Mononuclear cell (primary cell): ENCODE results near the gene WDR54. TPM values are rescaled to one million over a fixed set of nuclear protein-coding genes. Genes with fewer than 3 reads are reported as not detected.

Experiments used
- H3K27me3 ChIP-seq: 2 replicates; pipeline ENCODE4 v1.6.0; 2011; ENCODE audit warnings: low read length, control low read depth; ENCODE audit not compliant: insufficient read depth
- H3K4me1 ChIP-seq: 2 replicates; pipeline ENCODE4 v1.5.1; 2011; ENCODE audit warnings: mild to moderate bottlenecking, low read length, control low read depth; ENCODE audit not compliant: insufficient read depth
- H3K4me3 ChIP-seq: 2 replicates; pipeline ENCODE4 v1.5.1; 2011; ENCODE audit warnings: mild to moderate bottlenecking, low read length, moderate library complexity
- H3K9me3 ChIP-seq: 2 replicates; pipeline ENCODE4 v1.5.1; 2011; ENCODE audit warnings: low read depth, mild to moderate bottlenecking, control low read depth, low read length
- total RNA-seq: library from RNA; depleted of rRNA; stranded (reverse); fragments of >200 nt; gene quantifications from one replicate; pipeline ENCODE4 v1.2.3, GENCODE V29; 2012

WDR54 gene, protein sequence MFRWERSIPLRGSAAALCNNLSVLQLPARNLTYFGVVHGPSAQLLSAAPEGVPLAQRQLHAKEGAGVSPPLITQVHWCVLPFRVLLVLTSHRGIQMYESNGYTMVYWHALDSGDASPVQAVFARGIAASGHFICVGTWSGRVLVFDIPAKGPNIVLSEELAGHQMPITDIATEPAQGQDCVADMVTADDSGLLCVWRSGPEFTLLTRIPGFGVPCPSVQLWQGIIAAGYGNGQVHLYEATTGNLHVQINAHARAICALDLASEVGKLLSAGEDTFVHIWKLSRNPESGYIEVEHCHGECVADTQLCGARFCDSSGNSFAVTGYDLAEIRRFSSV
- total RNA-seq: 9.3 TPM

DNA sequence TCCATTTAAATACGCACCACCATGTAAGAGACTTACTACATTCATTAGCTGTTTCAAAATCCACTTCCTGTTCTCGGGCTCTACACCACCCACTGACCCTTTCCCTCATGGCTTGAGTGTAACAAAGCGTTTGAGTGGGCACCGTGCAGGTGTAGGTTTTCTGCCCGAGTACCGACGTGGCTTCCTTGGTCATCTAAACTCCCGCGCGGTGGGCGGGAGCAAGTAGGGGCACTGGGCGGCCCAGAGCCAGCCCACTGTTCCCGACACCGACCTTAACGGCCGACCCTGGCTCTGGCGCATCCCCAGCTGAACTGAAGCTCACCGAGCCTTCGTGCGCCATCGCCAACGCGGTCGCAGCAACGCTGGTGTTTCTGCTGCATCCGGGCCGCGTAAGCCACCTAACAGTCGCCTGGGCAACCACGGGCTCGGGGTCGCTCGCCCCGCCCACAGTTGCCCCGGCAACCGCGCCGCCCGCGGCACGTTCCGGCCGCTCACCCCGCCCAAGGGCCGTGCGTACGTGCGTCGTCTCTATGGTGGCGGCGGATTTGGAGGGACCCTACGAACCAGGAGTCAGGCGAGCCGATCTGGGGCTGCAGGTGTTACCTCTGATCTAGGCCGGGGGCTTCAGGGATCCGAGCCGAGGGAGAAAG is at the start of gene WDR54, which contains the start of gene C2orf81:
TSS of gene WDR54 (plus strand) at position 510 of the 650 bp plus-strand sequence. CDS start 424 bp downstream, outside the sequence.
TSS of gene C2orf81 (minus strand) at position 399 of the 650 bp plus-strand sequence. CDS start at position 340, 59 bp downstream.
- H3K9me3 ChIP-seq: no peaks in the 10 kb centered on the region
- no peaks in the 10 kb centered on the region for H3K27me3 ChIP-seq
- peak within 1 kb of the TSS; percentile 77 for H3K4me3 ChIP-seq

DNA sequence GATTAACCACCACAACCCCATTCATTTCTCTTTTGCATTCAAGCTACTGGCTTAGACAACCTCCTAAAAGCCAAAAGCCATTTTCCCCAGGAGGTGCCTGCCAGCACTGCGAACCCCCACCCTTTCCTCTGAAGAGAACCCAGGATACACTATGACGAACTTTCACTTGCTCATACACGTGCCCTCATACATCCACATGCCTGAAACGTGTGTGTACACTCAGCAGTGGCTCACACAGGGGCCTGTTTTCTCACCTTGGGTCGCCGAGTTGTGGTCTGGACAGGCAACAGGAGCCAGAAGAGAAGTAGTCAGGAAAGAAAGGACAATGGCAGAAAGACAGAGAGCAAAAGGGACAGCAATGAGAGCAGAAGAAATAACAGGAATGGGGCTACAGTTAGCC is 48.9 kb upstream of the WDR54 start:
- Histone ChIP-seq H3K27me3 (no peaks in the 10 kb centered on the region), H3K4me1 (no peaks in the 10 kb centered on the region), H3K9me3 (no peaks in the 10 kb centered on the region), H3K4me3 (no peak overlapping the region)

More for the DNA sequence above, at the start of gene WDR54, which contains the start of gene C2orf81:
- H3K4me1 ChIP-seq: peaks cover 28% of the 10 kb centered on the region

DNA sequence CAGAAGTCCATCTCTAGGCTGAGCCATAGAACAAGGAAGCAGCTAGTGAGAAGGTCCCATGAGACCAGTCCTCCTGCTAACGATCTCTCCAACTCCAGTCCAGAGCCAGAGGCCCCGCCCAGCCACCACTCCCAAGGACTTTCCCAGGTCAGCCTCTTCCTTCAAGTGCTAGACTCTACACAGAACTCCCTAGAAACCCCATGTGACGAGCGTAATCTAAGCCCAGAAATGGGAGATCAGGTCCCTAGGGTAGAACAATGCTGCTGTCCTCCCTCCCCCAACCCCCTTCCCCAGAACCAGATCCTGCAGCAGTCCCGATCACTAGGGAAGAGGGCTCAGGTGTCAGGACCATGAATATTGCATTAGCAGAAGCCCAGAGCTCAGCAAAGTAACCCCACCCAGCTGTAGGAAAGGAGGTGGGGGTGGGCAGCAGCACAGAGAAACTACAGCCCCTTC is 48.3 kb upstream of the WDR54 start:
- Histone ChIP-seq H3K4me3 (no peak overlapping the region), H3K9me3 (no peaks in the 10 kb centered on the region), H3K27me3 (no peaks in the 10 kb centered on the region), H3K4me1 (no peaks in the 10 kb centered on the region)

DNA sequence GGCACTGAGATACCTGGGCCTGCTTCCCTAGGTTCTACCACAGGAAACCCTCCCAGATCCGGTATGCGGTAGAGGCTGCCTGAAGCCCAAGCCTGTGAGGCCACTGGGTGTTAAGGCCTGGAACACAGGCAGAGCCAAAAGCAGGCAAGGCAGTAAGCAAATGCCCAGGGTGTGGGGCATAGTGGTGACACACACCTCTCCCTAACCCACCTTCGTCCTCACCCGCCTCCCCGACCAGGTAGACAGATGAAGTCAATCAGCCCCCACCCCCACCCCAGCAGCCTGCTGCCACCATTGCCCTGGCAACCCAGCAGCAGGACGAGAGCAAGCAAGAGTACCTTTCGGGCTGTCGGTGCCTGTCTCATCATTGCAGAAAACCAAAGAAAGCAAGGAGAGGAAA is 47.5 kb upstream of the WDR54 start:
- Histone ChIP-seq H3K4me3 (no peak overlapping the region), H3K9me3 (no peaks in the 10 kb centered on the region), H3K4me1 (no peaks in the 10 kb centered on the region), H3K27me3 (no peaks in the 10 kb centered on the region)

DNA sequence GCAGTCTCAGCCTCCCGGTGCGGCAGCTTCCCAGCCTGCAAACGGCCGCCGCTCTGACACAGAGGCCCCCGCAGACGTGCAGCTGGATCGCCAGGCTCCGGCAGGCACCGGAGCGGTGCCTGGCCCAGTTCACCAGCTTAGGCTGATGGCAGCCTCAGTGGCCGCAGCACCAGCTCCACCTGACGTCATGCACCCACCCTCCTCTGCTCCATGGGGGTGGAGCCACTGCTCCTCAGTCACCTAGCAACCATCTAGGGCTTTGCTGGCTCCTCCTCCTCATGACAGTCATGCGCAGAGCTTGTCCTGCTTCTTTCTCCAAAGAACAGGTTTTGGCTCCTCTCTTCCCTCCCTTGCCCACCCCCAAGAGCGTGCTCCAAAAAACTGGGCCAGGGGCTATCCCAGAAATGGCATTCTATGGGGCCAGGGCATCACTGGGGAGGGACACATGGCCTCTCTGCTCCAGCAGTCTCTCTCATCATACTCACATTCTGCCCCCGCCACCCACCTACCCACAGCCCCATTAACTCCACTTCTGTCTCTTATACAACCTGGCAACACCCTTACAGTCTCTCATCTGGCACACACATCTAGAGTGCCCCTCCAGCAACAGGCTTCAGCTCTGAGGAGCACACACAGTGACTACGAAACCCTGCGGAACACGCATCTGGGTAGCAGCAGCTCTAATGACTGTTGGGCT is 46.9 kb upstream of the WDR54 start:
- H3K27me3 ChIP-seq: no peaks in the 10 kb centered on the region

DNA sequence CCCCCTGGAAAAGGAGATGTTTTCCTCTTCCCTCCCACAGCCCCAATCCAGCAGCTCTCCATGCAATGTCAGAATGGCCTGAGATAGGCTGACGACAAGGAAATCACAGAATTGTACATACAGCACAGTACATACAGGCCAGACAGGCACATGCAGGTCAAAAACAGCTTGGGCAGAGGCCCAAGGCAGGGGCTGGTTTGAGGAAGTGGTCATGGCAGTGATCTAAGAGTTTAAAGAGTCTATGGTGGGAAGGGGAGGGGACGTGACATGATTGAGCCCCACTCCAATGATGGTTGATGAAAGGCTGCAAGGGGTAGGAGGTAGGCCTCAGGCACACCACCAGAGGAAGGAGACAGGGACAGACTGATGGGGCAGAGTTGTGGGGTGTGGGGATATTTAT is 45.7 kb upstream of the WDR54 start:
- no peaks in the 10 kb centered on the region for H3K27me3 ChIP-seq
- no peak overlapping the region for H3K4me3 ChIP-seq
- H3K4me1 ChIP-seq: peaks cover 15% of the 10 kb centered on the region
- H3K9me3 ChIP-seq: no peaks in the 10 kb centered on the region

More for the DNA sequence above, 46.9 kb upstream of the WDR54 start:
- Histone ChIP-seq H3K4me1 (peaks cover 3% of the 10 kb centered on the region), H3K9me3 (no peaks in the 10 kb centered on the region), H3K4me3 (no peak overlapping the region)

DNA sequence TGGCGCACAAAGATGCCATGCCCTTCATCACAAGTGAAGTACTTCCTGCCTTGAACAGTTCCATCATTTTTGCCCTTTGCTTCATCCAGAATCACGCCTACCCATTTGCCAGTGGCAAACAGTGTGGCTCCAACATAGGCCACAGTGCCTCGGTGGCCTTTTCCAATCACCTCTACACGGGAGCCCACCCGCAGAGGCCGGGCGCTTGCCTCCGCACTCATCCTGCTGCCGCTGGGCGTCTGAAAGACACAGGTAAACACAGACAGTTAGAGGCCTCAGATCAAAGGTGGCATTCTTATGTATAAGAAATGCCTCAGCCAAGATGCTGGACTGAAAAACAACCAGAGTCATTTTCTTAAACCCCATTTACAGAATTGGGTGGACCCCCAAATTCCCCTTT is 43.5 kb upstream of the WDR54 start:
- Histone ChIP-seq H3K27me3 (no peaks in the 10 kb centered on the region), H3K4me3 (no peak overlapping the region), H3K4me1 (peaks cover 15% of the 10 kb centered on the region), H3K9me3 (no peaks in the 10 kb centered on the region)

DNA sequence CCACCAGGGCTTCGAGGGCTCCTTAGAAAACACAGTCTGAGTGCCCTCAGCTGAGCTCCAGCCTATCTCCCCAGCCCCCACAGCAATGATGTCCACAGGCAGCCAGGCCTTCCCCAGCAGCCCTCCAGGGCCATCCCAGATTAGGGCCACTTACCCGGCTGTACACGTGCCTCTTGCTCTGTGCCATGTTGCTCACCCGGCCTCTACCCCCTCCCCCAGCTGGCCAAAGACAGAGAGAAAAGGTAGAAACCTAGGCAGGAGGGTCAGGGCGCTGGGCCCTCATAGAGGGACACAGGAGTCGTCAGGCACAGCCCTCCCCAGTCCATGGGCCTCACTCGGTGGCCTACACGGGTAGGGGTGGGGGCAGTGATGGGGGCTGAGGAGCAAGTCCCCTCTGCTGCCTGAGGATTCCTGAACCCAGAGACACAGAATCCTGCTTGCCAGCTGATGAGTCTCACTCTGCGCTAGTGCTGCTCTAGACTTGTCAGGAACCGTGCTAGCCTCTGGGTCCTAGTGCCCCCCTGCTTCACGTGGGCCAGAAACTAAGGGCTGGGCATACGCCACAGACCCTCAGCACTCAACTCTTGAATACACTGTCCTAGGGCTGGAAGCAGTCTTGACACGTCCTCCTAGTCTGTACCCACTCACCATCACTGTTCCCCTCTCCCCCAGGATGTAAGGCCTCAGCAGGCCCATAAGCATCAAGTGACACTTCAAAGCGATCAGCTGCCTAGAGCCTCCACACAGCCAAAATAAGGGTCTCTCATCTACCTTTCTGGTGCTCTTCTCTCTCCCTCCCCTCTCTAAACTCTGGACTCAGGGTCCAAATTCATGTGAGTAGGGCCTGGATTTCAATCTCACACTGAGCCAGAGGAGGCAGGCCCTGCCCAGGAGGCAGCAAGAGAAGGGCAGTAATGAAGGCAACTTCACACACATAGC is 41.4 kb upstream of the WDR54 start, which contains the start of gene DCTN1:
TSS of gene DCTN1 (minus strand) at position 461 of the 939 bp plus-strand sequence. CDS start at position 187, 274 bp downstream.
- Histone ChIP-seq H3K4me3 (no peak within 1 kb of the TSS), H3K4me1 (peaks cover 15% of the 10 kb centered on the region), H3K9me3 (no peaks in the 10 kb centered on the region), H3K27me3 (no peaks in the 10 kb centered on the region)

DNA sequence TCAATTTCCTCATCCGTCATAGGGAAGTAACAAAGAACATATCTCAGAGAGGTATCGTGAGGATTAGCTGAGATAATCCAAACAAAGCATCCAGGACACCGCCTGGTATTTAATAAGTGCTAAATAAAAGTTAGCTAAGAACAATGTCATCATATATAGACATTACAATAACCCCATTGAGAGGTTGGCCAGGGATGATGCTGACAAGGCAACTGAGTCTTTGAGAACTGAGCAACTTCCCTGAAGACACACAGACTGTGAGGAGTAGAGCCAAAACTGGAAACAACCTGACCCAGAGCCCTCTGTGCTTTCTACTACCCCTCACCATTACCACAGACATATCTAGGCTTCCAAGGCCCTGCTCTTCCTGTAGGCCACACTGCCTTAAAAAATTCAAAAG is 39.8 kb upstream of the WDR54 start:
- no peak overlapping the region for H3K4me3 ChIP-seq
- H3K9me3 ChIP-seq: no peaks in the 10 kb centered on the region

DNA sequence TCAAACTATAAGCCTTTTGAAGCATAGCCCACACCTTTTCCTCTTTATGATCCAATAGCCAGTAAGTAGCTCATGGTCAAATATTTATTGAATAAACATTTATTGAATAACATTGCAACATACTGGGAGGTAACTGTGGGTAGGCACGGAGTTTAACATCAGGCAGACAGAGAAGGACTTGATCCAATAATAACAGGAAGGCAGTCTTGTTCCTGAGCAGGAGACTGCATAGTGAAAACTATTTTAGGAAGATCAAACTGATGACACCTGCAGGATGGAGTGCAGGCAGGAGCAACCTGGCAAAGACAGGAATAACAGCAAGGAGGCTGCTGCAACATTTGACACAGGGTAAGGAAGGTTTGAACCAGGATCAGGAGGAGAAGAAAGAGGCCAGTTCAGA is 38.3 kb upstream of the WDR54 start:
- Histone ChIP-seq H3K4me1 (peaks cover 23% of the 10 kb centered on the region), H3K4me3 (no peak overlapping the region)

More for the DNA sequence above, 39.8 kb upstream of the WDR54 start:
- Histone ChIP-seq H3K4me1 (peaks cover 15% of the 10 kb centered on the region), H3K27me3 (no peaks in the 10 kb centered on the region)

DNA sequence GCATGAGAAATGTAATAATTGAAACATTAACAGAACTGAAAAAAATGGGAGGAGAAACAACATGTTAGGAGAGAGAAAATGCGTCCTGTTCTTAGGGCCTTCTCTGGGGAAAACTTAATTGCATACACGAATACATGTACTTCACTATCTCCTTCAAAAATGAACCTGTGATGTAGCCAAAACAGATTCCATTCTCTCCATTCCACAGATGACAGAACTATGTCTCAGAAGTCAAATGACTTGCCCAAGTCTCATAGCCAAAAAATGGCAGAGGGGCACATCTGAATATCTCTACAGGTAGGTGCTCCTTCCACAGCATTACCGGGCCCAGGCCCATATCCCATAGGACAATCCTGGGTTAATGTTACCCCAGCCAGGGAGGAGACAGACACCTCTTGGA is 37.5 kb upstream of the WDR54 start:
- Histone ChIP-seq H3K9me3 (no peaks in the 10 kb centered on the region), H3K4me1 (peaks cover 23% of the 10 kb centered on the region), H3K27me3 (no peaks in the 10 kb centered on the region), H3K4me3 (no peak overlapping the region)

More for the DNA sequence above, 38.3 kb upstream of the WDR54 start:
- no peaks in the 10 kb centered on the region for H3K9me3 ChIP-seq
- H3K27me3 ChIP-seq: no peaks in the 10 kb centered on the region

DNA sequence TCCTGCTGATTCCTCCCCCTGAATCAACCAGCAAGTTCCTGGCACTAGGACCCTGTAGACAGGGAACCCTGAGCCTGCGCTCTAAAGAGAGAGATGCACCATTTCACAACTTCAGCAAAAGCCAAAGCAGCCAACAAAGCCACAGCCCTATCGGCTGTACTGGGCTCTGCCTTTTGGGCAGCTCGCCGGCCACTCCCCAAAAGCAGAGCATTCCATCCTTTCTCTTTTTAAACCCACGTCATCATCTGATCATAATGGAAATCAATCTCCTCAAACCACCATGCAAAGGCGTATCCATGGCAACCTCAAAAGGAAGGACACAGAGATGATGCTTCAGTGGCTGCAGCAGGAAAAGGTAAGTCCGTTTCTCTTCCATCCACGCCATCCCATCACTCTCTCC is 36.1 kb upstream of the WDR54 start:
- Histone ChIP-seq H3K9me3 (no peaks in the 10 kb centered on the region), H3K4me1 (peaks cover 24% of the 10 kb centered on the region), H3K4me3 (no peak overlapping the region), H3K27me3 (no peaks in the 10 kb centered on the region)

DNA sequence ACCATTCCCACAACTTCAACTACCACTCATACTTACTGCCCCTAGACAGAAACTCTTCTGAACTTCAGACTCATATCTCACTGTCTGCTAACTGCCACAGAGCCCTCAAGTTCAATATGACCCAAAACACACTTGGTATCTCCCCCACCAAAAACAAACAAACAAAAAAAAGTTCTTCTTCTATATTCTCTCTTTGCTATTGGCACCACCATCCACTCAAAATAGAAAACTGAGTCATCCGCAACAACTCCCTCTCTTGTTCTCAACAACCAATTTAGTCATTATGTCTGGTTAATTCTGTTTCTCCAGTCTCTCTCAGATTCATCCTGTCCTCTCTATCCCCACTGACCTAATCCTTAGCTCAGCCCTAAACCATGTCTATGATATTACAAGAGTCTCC is 34.2 kb upstream of the WDR54 start:
- H3K9me3 ChIP-seq: no peaks in the 10 kb centered on the region
- peaks cover 32% of the 10 kb centered on the region for H3K4me1 ChIP-seq
- H3K27me3 ChIP-seq: no peaks in the 10 kb centered on the region
- no peak overlapping the region for H3K4me3 ChIP-seq

DNA sequence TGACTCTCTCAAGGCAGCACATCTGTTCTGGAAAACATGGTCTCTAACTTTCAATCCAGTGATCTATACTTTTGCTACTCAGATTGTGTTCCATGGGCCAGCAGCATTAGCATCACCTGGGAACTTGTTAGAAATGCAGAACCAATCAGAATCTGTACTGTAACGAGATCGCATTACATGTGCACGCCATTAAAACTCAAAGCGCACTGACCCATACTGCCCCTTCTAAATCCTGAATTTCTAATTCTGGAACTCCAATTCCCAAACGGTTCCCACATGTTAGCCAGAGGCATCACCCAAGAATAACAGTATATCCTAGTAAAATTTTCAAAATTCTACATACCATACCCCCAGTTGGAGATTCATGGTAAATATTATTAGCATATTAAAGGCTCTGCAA is 30.9 kb upstream of the WDR54 start:
- Histone ChIP-seq H3K9me3 (no peaks in the 10 kb centered on the region), H3K27me3 (peaks cover 5% of the 10 kb centered on the region), H3K4me1 (peaks cover 32% of the 10 kb centered on the region), H3K4me3 (no peak overlapping the region)
